ACHN (cell line): ENCODE results near the gene TOP2B.
A peak's percentile ranks its signal among the peaks of the same experiment; 100 is the strongest.

Experiments
- DNase-seq: peaks from one replicate; pipeline ENCODE4 v3.0.0-alpha.2; 2015
- in situ Hi-C: cut with HindIII; loops from 2 replicates; pipeline ENCODE4 v1.10.0; 2017; ENCODE audit warnings: low sequenced_read_pairs, low pct_ligation_motif_present, low pct_unique_long_range_greater_than_20kb

The TOP2B gene

DNA sequence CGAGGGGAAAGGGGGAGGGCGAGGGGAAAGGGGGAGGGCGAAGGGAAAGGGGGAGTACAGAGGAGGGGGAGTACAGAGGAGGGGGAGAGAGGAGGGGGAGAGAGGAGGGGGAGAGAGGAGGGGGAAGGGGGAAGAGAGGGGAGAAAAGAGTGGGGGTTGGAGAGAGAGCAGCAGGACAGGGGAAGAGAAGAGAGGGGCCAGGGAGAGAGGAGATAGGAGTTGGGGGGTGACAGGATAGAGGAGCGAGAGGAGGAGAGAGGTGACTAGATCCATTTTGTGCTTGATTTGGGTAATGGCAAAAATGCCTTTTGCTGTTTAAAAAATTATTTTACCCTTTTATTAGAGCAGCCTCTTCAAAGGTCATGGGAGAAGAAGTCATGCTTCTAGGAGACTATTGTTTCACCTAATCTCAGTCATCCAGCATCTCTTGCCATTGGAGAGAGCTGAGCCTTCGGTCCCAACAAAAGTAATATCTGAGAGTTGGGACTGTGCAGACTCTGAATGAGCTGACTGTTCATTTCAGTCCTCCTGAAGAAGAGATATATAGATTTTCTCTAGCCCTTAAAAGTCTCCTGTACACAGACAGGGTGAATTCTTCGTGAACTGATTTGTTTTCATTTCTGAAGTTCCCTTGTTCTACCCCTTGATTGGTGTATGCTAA is 15.1 kb upstream of the TOP2B start:
- in situ Hi-C loops, result no loop called here
- DNase-seq, result no peak

GRCh38 chr3:25679166-25679565 is 14.5 kb upstream of the TOP2B start:
- no peak for DNase-seq
- in situ Hi-C loops, result no loop called here

- no peak for DNase-seq
- in situ Hi-C loops, result no loop called here
Measured at GRCh38 chr3:25678581-25678980, 13.9 kb upstream of the TOP2B start.

GRCh38 chr3:25677121-25677520 is 12.4 kb upstream of the TOP2B start:
- DNase-seq, result no peak
- in situ Hi-C loops, result no loop called here

DNA sequence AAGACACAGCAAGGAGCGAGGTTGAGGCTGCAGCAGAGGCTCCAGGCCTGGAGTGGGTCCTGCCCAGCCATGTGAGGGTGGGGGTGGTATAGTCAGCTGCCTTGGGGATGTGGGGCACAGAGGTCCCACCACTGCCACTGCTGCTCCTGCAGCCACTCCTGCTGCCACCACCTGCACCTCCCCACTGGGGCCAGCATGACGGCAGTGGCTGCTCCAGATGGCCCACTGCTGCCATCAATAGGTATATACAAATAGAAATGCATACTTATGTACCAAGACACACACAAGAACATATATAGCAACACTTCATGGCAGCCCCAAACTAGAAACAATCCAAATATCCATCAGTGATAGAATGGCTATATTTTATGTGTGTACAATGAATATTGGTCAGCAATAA is 10.0 kb upstream of the TOP2B start:
- no peak for DNase-seq
- in situ Hi-C loops, result no loop called here

DNA sequence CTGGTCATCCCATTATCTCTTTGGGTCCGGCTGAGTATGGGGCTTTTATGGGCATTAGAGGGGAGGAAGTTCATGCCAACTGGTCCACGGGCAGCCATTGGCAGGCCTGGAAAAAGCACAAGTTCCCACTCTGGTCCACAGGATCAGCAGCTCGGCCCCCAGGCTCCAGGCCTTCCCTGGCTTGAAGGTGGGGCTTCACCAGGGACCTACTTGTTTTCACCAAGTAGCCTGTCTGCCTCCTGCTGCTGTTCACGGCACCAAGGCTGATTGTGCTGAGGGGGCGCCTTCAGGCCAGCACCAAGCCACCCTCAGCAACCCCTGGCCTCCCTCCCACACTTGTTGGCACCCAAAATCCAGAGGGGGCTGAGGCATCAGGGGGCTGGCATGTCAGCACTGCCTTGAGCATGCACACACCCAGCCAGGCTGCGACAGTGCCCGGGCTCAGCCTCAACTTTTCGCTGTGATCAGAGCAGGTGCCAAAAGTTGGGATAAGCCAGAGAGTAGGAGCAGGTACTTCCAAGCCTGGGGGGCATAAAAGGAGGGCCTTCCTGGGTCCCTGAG is 9.1 kb upstream of the TOP2B start:
- in situ Hi-C loops, result no loop called here

DNA sequence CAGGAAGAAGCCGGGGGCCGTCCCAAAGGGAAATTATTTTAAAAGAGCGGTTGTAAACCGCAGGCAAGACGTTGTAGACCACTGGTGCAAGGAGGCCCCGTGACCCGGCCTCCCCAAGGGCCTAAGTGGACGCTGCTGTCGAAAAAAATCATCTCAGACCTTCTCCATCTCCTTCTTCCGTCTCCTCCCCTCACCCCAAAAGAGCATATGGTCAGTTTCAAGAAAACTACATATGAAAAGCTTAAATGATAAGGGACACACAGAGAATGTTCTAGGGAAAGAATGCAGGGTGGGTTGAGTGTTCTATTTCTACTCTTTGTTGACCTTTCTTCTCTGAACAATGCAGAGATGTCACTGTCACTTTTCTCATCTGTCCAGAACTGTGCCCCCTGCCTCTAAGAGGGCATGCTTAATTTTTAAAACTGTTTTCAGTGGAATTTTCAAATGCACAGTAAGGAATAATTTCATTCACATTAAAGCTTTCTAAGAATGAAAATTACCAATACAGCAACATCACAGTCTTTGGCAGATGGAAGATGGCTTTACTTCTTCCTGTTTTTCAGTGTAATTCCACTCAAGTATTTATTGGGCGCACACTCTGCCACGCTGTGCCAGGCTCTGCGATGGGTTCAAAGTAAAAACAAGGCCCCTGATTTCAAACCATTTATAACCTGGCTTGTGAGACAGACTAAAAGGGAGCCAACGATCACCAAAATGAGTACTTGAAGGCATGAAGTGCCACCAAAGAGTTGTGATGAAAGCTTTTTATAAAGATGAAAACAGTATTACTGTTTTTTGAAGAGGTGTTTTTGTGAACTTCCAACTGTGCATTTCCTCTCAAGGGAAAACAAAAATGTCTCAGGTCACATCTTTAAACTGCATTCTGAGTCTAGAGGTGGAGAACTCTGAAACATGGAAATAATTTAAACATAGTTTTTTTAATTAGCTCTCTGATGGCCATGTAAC is 891 bp upstream of the TOP2B start:
- in situ Hi-C loops, result no loop called here
- DNase-seq, result peak; percentile 46

More for the DNA sequence above, 9.1 kb upstream of the TOP2B start:
- no peak for DNase-seq

DNA sequence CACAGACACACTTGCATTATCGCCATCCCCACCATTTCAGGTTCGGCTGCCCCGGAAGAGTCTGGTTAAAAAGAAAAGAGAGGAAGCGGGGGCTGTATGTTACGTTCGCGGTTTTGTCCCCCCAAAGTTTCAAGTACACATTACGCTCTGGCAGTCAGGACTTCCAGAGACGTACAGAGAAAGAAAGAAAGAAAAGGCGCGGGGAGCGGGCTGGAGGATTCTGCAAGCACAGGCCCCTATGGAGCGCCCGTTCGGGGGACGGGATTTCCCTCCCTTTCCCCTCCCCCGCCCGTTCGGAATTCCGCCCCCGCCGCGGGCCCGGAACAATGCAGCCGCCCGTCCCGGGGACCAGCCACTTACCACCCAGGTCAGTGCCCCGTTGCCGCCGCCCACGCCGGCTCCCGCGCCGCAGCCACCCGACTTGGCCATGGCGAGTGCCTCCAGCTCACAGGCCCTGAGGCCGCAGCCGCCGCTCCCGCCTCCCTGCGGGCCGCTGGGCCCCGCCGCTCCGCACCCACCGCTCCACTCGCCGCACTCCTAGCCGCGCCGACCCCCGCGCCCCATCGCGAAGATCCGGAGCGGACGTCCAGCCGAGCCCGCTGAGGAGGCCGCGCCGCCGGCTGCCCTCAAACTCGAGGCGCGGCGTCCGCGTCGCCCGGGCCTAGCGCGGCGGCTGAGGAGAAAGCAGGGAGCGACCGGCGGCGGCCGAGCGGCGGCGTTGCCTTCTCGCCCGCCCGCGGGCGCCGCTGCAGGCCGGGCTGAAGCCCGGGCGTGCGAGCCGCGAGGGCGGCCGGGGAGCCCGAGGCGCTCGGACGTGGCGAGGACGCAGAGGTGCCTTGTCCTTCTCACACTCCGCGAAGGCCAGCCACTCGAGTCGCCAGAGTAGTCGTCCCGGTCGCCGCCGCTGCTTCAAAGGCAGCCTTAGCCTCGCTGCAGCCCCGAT is 567 bp downstream of the TOP2B start:
- in situ Hi-C loops, result no loop called here
- DNase-seq, result peak; percentile 38

GRCh38 chr3:25663347-25663868 is 1.3 kb downstream of the TOP2B start:
- in situ Hi-C loops, result no loop called here
- DNase-seq, result peak; percentile 36

DNA sequence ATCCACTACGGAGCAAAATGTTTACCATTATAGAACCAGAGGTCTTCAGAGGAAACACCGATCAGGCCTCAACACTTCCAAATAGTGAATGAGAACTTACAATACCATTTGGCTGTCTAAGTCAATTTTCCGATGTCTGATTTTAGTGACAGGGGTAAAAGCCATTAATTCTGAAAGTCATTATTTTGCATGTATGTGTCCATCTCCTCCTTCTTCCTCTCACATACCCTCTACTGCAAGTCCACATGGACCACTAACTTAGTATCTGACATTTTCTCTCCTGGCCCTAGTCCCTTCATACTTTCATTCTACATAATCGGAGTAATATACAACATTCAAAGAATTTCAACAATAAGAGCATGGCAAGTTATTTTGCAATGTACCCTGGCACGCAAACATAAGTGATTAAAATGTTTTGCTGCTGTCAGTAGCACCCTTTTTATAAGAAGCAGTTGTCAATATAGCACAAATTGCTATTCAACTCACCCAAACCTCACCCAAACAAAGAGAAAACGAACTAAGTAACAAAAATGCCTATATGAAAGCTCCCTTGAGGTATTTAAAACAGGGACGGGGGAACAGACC is 1.9 kb downstream of the TOP2B start:
- no peak for DNase-seq
- in situ Hi-C loops, result no loop called here

- no peak for DNase-seq
- in situ Hi-C loops, result no loop called here
Measured at GRCh38 chr3:25661694-25662437, 2.8 kb downstream of the TOP2B start.

GRCh38 chr3:25658836-25659235 is 5.9 kb downstream of the TOP2B start:
- no peak for DNase-seq
- in situ Hi-C loops, result no loop called here

DNA sequence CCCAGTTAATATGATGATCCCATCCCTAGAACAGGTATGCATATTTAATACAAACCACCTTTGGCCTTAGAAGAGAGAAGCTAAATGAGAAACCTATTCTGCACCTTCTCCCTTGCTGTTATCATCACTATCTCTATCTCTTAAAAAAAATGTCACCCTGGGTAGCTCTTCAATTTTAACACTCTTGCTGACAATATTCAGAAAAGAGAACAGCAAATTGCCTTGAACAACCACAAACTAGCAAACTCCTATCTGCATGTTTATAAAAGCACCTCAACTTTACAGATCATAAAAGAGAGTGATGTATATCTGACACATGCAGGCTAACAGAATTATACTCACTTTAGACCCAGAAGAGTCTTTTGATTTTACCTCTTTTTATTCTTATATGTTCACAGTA is 7.4 kb downstream of the TOP2B start:
- in situ Hi-C loops, result no loop called here
- no peak for DNase-seq

DNA sequence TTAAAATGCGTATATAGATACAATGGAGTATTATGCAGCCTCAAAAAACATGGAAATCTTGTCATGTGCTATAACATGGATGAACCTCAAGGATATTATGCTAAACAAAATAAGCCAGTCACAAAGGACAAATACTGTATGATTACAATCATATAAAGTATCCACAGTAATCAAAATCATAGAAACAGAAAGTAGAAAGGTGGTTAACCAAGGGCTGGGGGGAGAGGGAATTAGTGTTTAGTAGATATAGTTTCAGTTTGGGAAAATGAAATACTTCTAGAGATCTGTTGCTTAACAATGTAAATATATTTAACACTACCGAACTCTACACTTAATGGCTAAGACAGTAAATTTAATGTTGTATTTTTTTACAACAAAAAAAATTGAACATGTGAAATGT is 9.0 kb downstream of the TOP2B start:
- DNase-seq, result no peak
- in situ Hi-C loops, result no loop called here

- in situ Hi-C loops, result no loop called here
- no peak for DNase-seq
Measured at GRCh38 chr3:25654576-25654975, 10.1 kb downstream of the TOP2B start.

DNA sequence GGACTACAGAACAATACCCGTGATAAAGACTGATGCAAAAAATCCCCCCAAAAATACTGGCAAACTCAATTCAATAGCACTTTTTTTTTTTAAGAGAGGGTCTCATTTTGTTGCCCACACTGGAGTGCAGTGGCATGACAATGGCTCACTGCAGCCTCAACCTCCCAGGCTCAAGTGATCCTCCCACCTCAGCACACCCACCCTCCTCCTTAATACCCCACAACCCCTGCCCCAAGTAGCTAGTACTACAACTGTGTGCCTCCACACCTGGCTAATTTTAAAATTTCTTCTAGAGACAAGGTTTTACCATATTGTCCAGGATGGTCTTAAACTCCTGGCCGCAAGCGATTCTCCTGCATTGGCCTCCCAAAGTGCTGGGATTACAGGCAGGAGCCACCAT is 11.4 kb downstream of the TOP2B start:
- no peak for DNase-seq
- in situ Hi-C loops, result no loop called here

DNA sequence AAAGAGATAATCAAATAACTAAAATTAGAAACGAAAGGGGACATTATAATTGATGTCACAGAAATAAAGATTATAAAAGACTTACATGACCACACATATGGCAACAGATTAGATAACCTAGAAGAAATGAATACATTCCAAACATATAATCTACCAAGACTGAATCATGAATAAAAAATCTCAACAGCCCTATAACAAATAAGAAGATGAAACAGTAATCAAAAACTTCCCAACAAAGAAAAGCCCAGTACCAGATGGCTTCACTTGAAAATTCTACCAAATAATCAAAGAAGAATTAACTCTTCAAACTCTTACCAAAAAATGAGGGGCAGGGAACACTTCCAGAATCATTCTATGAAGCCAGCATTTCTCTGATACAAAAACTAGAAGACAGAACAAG is 11.8 kb downstream of the TOP2B start:
- in situ Hi-C loops, result no loop called here
- DNase-seq, result no peak
